PC-3 (cell line): ENCODE measurements around the gene AGBL1.

Experiments used
- CTCF ChIP-seq: fragments of 300-600 bp; sonication (generic); conservative IDR thresholded peaks from 2 replicates; pipeline ENCODE4 v1.5.1; 2017; ENCODE audit warnings: antibody characterized with exemption, low read depth, mild to moderate bottlenecking, low read length
- EZH2 ChIP-seq: fragments of 300-600 bp; sonication (generic); IDR thresholded peaks from one replicate; pipeline ENCODE4 v1.6.1; 2017; ENCODE audit warnings: antibody characterized with exemption, mild to moderate bottlenecking, low read length; ENCODE audit not compliant: unreplicated experiment

DNA sequence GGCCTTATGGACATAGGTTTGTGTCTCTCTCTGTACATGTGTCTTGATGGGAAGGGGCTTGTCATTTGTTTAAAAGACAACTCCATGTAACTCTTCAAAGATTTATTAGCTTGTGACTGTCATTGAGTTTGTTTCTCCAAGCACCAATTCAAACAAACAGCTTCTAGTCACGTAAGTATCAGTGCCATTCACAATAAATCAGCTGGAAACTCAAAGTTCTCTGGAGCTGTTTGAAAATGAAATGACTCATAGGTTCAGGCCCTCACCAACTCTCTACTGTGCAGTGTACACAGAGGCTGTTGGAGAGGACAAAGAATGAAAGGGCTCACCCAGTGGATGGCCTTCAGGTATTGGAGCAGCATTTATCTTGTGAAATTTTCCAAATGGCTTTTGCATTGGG lies 476.3 kb downstream of the AGBL1 start:
- TF ChIP-seq CTCF (no peak), EZH2 (no peak)
